GM10847 (cell line): ENCODE data around the gene MKNK2.
A peak's percentile ranks its signal among the peaks of the same experiment; 100 is the strongest.

Experiments
- POLR2A ChIP-seq: IDR thresholded peaks from 2 replicates; pipeline ENCODE4 v1.6.1; 2011; ENCODE audit not compliant: insufficient read length; ENCODE audit errors: extremely low read depth

MKNK2 gene

GRCh38 chr19:2062770-2063169 is 11.7 kb upstream of the MKNK2 start:
- no peak for TF ChIP-seq POLR2A

DNA sequence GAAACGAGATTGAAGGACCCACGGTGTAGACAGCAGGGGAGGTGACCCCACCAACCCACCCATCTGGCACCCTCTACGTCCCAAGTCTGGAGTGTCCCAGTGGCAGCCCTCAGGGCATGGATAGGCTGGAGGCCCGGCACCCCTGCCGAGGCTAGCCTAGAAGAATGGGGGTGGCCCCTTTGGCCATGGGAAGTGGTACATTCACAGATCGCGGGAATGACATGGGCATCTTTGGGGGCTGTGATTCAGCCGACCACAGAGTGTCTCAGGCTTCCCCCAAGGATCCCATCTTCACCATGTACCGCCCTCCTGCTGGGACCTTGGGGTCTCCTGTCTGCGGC is 11.3 kb upstream of the MKNK2 start:
- TF ChIP-seq POLR2A: no peak

- TF ChIP-seq POLR2A: peak; percentile 61
Measured at GRCh38 chr19:2061495-2062388, 10.7 kb upstream of the MKNK2 start.

GRCh38 chr19:2060884-2061494 is 9.9 kb upstream of the MKNK2 start:
- no peak for TF ChIP-seq POLR2A

DNA sequence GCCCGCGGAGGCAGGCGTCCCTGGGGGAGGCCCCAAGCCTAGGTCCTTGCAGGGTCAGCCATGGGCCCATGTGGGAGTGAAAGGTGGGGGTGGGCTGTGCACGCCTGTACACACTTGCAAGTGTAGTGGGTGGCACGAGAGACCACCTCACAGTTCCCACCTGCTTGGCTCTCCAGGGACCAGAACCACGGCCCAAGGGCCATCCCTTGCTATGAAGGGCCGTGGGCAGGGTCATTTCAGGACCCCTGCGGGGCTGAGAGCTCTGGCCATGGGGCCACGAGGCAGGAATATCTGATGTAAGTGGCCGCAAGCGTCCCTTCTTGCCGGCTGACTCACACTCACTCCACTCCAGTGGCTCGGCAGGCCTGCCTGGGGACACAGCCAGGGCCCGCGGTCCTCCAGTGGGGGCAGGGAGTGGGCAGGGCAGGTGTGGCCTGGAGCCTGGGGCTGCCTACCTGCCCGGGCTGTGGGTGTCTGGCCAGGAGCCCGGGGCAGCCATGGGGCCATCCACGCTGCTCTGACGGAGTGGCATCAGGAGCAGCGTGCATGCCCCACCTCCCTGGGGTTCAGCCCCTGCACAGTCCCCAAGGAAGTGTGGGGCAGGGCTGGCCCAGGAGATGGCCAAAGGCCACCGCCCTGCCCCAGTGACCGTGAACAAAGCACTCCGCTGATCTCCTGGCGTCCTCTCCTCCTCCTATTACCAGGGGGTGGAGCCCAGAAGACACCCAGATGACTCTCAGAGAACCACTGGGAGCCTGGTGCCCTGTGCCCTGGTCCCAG is 8.6 kb upstream of the MKNK2 start:
- TF ChIP-seq POLR2A: no peak

GRCh38 chr19:2058570-2059421 is 7.8 kb upstream of the MKNK2 start:
- TF ChIP-seq POLR2A: no peak

DNA sequence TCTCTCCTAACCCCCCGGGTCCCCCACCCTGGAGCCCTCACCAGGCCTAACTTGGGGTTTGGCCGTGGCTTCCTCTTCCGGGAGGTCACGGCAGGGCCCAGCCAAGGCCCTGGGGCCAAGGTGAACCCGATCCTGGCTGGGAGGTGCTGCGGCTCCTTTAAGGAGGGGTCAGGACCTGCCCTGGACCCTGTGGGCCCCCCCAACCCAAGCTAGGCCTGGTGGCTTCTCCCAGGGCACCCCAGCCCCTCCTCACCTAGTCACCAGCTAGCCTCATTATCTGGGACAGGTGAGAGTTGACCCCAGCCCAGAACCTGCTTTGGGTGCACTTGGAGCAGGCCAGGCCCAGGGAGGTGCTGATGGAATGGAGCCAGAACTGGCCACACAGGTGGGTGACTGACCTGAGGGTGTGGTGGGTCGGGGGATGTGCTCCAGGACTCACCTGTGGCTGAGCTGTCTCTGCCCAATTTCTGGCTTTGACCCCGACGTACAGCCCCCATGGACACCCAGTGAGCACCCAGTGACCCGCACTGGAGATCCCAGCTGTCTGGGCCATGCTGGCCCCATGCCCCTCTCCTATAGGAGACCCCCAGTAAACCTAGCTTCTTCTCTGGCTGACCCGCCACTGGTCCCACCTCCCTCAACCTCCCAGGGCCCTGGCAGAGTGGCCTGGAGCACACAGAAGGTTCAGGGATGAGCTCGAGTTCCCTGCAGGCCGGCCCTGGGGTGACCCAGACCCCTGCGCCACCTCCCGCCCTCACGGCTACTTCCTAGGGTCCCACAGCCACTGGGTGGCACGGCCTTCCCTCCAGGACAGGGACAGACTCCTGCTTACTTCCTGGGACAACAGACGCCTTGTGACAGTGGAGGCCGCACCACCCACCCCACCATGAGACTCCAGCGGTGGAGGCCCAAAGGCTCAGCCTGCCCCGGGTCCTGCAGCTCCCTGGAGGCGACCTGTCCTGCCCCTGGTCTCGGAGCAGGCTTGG is 6.7 kb upstream of the MKNK2 start:
- no peak for TF ChIP-seq POLR2A

DNA sequence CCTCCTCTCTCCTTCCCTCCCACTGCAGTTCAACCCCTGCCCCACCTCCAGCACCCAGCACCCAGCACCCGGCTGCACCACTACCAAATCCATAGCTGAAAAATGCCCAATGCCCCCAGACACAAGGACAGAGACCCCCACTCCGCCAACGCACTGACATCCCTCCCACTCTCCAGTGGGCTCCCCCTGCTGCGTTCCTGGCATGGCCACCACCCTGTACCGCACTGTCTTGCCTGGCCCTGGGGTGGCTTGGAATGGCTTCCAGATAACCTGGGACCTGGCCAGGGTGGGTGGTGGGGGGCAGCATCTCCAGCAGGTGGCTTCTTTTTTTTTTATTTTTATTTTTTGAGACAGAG is 5.8 kb upstream of the MKNK2 start:
- no peak for TF ChIP-seq POLR2A

GRCh38 chr19:2055931-2056836 is 5.1 kb upstream of the MKNK2 start:
- peak; percentile 15 for TF ChIP-seq POLR2A

DNA sequence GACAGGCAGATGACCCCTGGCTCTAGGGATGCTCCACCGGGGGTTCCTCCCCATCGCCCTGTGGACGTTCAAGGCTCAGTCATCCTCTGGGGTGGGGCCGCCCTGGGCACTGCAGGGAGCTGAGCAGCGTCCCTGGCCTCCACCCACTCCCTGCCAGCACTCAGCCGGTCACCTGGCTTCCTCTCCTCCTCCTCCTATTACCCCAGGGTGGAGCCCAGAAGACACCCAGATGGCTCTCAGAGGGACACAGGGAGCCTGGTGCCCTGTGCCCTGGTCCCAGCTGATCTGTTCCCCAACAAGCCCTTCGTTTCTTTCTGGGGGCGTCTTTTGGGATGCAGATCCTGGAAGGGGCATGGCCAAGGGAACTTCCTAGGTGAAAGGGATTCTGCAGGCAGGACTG is 3.7 kb upstream of the MKNK2 start:
- TF ChIP-seq POLR2A: no peak

GRCh38 chr19:2053601-2054389 is 2.8 kb upstream of the MKNK2 start:
- no peak for TF ChIP-seq POLR2A
